Glutamatergic neuron (in vitro differentiated cells): Measurements from ENCODE around the gene NAA10. TPM values are rescaled to one million over a fixed set of nuclear protein-coding genes. Genes with fewer than 3 reads are reported as not detected.

Experiments used
- DNase-seq: peaks from one replicate; pipeline ENCODE4 v3.0.0; 2022
- H3K27ac Mint-ChIP-seq: one replicate; pipeline ENCODE4 v1.8.0; 2020; ENCODE audit warnings: mild to moderate bottlenecking, mixed read lengths, inconsistent platforms; ENCODE audit not compliant: unreplicated experiment
- H3K27me3 Mint-ChIP-seq: one replicate; pipeline ENCODE4 v1.8.0; 2020; ENCODE audit warnings: mild to moderate bottlenecking, moderate library complexity, mixed read lengths, inconsistent platforms; ENCODE audit not compliant: unreplicated experiment
- H3K36me3 Mint-ChIP-seq: one replicate; pipeline ENCODE4 v1.8.0; 2020; ENCODE audit warnings: mild to moderate bottlenecking, mixed read lengths, inconsistent platforms; ENCODE audit not compliant: unreplicated experiment
- H3K4me1 Mint-ChIP-seq: one replicate; pipeline ENCODE4 v1.8.0; 2020; ENCODE audit warnings: mild to moderate bottlenecking, low read depth, mixed read lengths, inconsistent platforms; ENCODE audit not compliant: unreplicated experiment
- H3K4me3 Mint-ChIP-seq: one replicate; pipeline ENCODE4 v1.8.0; 2020; ENCODE audit warnings: mild to moderate bottlenecking, mixed read lengths, inconsistent platforms; ENCODE audit not compliant: unreplicated experiment
- H3K9me3 Mint-ChIP-seq: one replicate; pipeline ENCODE4 v1.8.0; 2020; ENCODE audit warnings: mild to moderate bottlenecking, moderate library complexity, mixed read lengths, inconsistent platforms; ENCODE audit not compliant: unreplicated experiment
- CTCF ChIP-seq: fragments of 200-600 bp; sonication (generic); IDR thresholded peaks from one replicate; pipeline ENCODE4 v1.5.0; 2021; ENCODE audit not compliant: partially characterized antibody, unreplicated experiment
- total RNA-seq: library from RNA; stranded (reverse); fragmentation: NEBNext Ultra II Directional; extraction: Animal tissue kit (Norgen Biotek cat#: 25700); gene quantifications from one replicate; pipeline ENCODE4 v1.2.1, GENCODE V29; 2021; ENCODE audit not compliant: unreplicated experiment

The NAA10 gene
- total RNA-seq, 1 donor from 2014 or later: 129 TPM

GRCh38 chrX:153903238-153903980 is 31.4 kb downstream of the NAA10 start:
- Mint-ChIP-seq H3K27me3 (peaks cover 4% of the 10 kb centered on the region), H3K27ac (peak overlapping the region; percentile 46), H3K9me3 (no peaks in the 10 kb centered on the region), H3K36me3 (no peaks in the 10 kb centered on the region), H3K4me3 (peak overlapping the region; percentile 9), H3K4me1 (peaks cover 15% of the 10 kb centered on the region)
- no peak for DNase-seq
- TF ChIP-seq CTCF: no peak

- no peaks in the 10 kb centered on the region for H3K36me3 Mint-ChIP-seq
- H3K4me3 Mint-ChIP-seq: no peak overlapping the region
- peaks cover 4% of the 10 kb centered on the region for H3K27me3 Mint-ChIP-seq
- peaks cover 15% of the 10 kb centered on the region for H3K4me1 Mint-ChIP-seq
- H3K27ac Mint-ChIP-seq: no peak overlapping the region
- no peak for TF ChIP-seq CTCF
- no peaks in the 10 kb centered on the region for H3K9me3 Mint-ChIP-seq
- DNase-seq: no peak
Measured at GRCh38 chrX:153902385-153902784, 32.5 kb downstream of the NAA10 start.

- H3K27ac Mint-ChIP-seq: peak overlapping the region; percentile 91
- no peaks in the 10 kb centered on the region for H3K36me3 Mint-ChIP-seq
- H3K4me1 Mint-ChIP-seq: peaks cover 15% of the 10 kb centered on the region
- H3K4me3 Mint-ChIP-seq: no peak overlapping the region
- no peak for TF ChIP-seq CTCF
- H3K27me3 Mint-ChIP-seq: peaks cover 4% of the 10 kb centered on the region
- DNase-seq: no peak
- no peaks in the 10 kb centered on the region for H3K9me3 Mint-ChIP-seq
Measured at GRCh38 chrX:153901753-153902140, 33.1 kb downstream of the NAA10 start.

- Mint-ChIP-seq H3K4me3 (peak overlapping the region; percentile 57), H3K27me3 (peaks cover 4% of the 10 kb centered on the region), H3K36me3 (no peaks in the 10 kb centered on the region), H3K4me1 (peaks cover 16% of the 10 kb centered on the region), H3K27ac (peak overlapping the region; percentile 91), H3K9me3 (no peaks in the 10 kb centered on the region)
- DNase-seq: peak; percentile 51
- TF ChIP-seq CTCF: no peak
Measured at GRCh38 chrX:153900831-153901752, 33.7 kb downstream of the NAA10 start.

- Mint-ChIP-seq H3K9me3 (no peaks in the 10 kb centered on the region), H3K4me1 (peaks cover 13% of the 10 kb centered on the region), H3K27me3 (peaks cover 2% of the 10 kb centered on the region), H3K27ac (no peak overlapping the region), H3K36me3 (no peaks in the 10 kb centered on the region), H3K4me3 (no peak overlapping the region)
- DNase-seq: no peak
- no peak for TF ChIP-seq CTCF
Measured at GRCh38 chrX:153897899-153898298, 36.9 kb downstream of the NAA10 start.
